Measurements from ENCODE around the gene KCNMA1. TPM values are rescaled to one million over a fixed set of nuclear protein-coding genes. Genes with fewer than 3 reads are reported as not detected.
A peak's percentile ranks its signal among the peaks of the same experiment; 100 is the strongest.
"Not testable (repeated sequence)": the region's sequence is repeated elsewhere in the genome, so short reads cannot be mapped to it uniquely, and the experiment has no call there.

KCNMA1 gene
- polyA plus RNA-seq, 1 donor: 19.6 TPM

DNA sequence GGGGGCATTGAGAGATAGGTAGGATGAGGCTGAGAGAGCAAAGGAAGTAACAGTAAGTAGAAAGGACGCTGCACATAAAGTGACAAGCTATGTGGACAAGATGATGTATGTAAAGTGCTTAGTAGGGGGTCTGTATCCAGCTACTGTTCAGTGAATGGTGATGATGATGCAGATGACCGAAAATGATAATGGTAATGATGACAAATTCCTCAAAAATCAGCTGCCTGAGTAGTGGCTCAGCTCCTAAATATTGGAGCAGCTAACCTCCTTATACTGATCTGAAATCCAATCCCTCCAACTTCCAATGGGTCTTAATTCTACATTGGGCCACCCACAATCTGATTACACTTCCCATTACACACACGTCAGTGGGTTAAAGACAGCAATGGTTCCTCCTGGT is 27.1 kb upstream of the KCNMA1 start:
- no peaks in the 10 kb centered on the region for H3K9me3 ChIP-seq (ENCODE audit: control insufficient read depth, low read depth, low read length)
- no peak for DNase-seq
- H3K4me3 ChIP-seq (ENCODE audit: low read length): no peak overlapping the region
- H3K27ac ChIP-seq (ENCODE audit: low read length): no peak overlapping the region
- H3K27me3 ChIP-seq (ENCODE audit: control insufficient read depth, insufficient read depth, low read length): no peaks in the 10 kb centered on the region
- WGBS (ENCODE audit: insufficient coverage, low lambda C conversion rate): 0% methylated on average over 1 of the region's 3 CpGs
- H3K4me1 ChIP-seq (ENCODE audit: control insufficient read depth, insufficient read depth, low read length): peaks cover 4% of the 10 kb centered on the region
- no peaks in the 10 kb centered on the region for H3K36me3 ChIP-seq (ENCODE audit: control insufficient read depth, insufficient read depth, low read length)

- Histone ChIP-seq H3K27me3 (ENCODE audit: control insufficient read depth, insufficient read depth, low read length) (no peaks in the 10 kb centered on the region), H3K4me1 (ENCODE audit: control insufficient read depth, insufficient read depth, low read length) (peaks cover 4% of the 10 kb centered on the region), H3K36me3 (ENCODE audit: control insufficient read depth, insufficient read depth, low read length) (no peaks in the 10 kb centered on the region), H3K4me3 (ENCODE audit: low read length) (no peak overlapping the region), H3K27ac (ENCODE audit: low read length) (peak overlapping the region; percentile 22), H3K9me3 (ENCODE audit: control insufficient read depth, low read depth, low read length) (no peaks in the 10 kb centered on the region)
- WGBS (ENCODE audit: insufficient coverage, low lambda C conversion rate): 10% methylated on average over 2 of the region's 2 CpGs
- peak in 1 of 2 donors; percentile 50 for DNase-seq
Observed at GRCh38 chr10:77664008-77664407, 26.4 kb upstream of the KCNMA1 start.

- Histone ChIP-seq H3K9me3 (ENCODE audit: control insufficient read depth, low read depth, low read length) (no peaks in the 10 kb centered on the region), H3K4me1 (ENCODE audit: control insufficient read depth, insufficient read depth, low read length) (peaks cover 4% of the 10 kb centered on the region), H3K36me3 (ENCODE audit: control insufficient read depth, insufficient read depth, low read length) (no peaks in the 10 kb centered on the region), H3K27me3 (ENCODE audit: control insufficient read depth, insufficient read depth, low read length) (no peaks in the 10 kb centered on the region), H3K4me3 (ENCODE audit: low read length) (no peak overlapping the region), H3K27ac (ENCODE audit: low read length) (no peak overlapping the region)
- no CpG with 5 or more reads among the region's 6 CpGs for WGBS (ENCODE audit: insufficient coverage, low lambda C conversion rate)
- no peak for DNase-seq
Observed at GRCh38 chr10:77661674-77662073, 24.1 kb upstream of the KCNMA1 start.

GRCh38 chr10:77661100-77661499 is 23.5 kb upstream of the KCNMA1 start:
- H3K36me3 ChIP-seq (ENCODE audit: control insufficient read depth, insufficient read depth, low read length): no peaks in the 10 kb centered on the region
- H3K4me1 ChIP-seq (ENCODE audit: control insufficient read depth, insufficient read depth, low read length): peaks cover 4% of the 10 kb centered on the region
- no peaks in the 10 kb centered on the region for H3K27me3 ChIP-seq (ENCODE audit: control insufficient read depth, insufficient read depth, low read length)
- H3K9me3 ChIP-seq (ENCODE audit: control insufficient read depth, low read depth, low read length): no peaks in the 10 kb centered on the region
- H3K27ac ChIP-seq (ENCODE audit: low read length): no peak overlapping the region
- H3K4me3 ChIP-seq (ENCODE audit: low read length): no peak overlapping the region
- no CpG with 5 or more reads among the region's 3 CpGs for WGBS (ENCODE audit: insufficient coverage, low lambda C conversion rate)
- DNase-seq: no peak

DNA sequence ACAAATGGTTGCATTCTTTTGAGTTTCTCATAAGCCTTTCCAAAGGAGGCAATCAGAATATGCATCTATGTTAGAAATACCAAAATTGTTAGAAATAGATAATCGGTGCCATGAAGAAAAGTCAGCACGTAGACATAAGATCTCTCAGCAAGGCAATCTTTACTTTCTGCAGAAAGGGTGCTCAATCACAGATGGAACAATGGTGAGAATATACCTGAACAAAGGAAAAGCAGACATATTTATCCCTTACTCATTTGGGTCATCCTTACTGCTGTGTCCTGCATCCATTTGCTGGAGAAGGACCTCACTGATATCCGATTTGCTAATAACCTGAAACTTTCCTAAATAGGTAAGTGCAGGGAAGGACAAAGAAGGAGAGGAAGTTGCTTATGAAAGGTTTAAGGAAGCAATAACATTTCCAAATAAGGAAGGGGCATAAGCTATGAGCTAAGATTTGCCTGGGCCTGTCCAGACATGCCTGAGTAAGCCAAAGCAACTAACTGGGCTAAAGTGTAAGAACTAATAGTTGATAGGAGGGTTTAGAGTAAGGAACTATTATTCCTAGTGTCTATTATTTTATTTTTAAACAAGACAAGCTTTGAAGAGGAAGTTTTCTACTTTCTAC is 21.6 kb upstream of the KCNMA1 start:
- WGBS (ENCODE audit: insufficient coverage, low lambda C conversion rate): no CpG with 5 or more reads among the region's 3 CpGs
- H3K27ac ChIP-seq (ENCODE audit: low read length); H3K4me1 ChIP-seq (ENCODE audit: control insufficient read depth, insufficient read depth, low read length); DNase-seq; H3K9me3 ChIP-seq (ENCODE audit: control insufficient read depth, low read depth, low read length); H3K36me3 ChIP-seq (ENCODE audit: control insufficient read depth, insufficient read depth, low read length); H3K27me3 ChIP-seq (ENCODE audit: control insufficient read depth, insufficient read depth, low read length); H3K4me3 ChIP-seq (ENCODE audit: low read length): not testable (repeated sequence)

GRCh38 chr10:77653210-77653609 is 15.6 kb upstream of the KCNMA1 start:
- DNase-seq: no peak
- no peak overlapping the region for H3K4me3 ChIP-seq (ENCODE audit: low read length)
- H3K36me3 ChIP-seq (ENCODE audit: control insufficient read depth, insufficient read depth, low read length): no peaks in the 10 kb centered on the region
- no peak overlapping the region for H3K27ac ChIP-seq (ENCODE audit: low read length)
- H3K27me3 ChIP-seq (ENCODE audit: control insufficient read depth, insufficient read depth, low read length): no peaks in the 10 kb centered on the region
- H3K4me1 ChIP-seq (ENCODE audit: control insufficient read depth, insufficient read depth, low read length): peaks cover 23% of the 10 kb centered on the region
- H3K9me3 ChIP-seq (ENCODE audit: control insufficient read depth, low read depth, low read length): peaks cover 3% of the 10 kb centered on the region

DNA sequence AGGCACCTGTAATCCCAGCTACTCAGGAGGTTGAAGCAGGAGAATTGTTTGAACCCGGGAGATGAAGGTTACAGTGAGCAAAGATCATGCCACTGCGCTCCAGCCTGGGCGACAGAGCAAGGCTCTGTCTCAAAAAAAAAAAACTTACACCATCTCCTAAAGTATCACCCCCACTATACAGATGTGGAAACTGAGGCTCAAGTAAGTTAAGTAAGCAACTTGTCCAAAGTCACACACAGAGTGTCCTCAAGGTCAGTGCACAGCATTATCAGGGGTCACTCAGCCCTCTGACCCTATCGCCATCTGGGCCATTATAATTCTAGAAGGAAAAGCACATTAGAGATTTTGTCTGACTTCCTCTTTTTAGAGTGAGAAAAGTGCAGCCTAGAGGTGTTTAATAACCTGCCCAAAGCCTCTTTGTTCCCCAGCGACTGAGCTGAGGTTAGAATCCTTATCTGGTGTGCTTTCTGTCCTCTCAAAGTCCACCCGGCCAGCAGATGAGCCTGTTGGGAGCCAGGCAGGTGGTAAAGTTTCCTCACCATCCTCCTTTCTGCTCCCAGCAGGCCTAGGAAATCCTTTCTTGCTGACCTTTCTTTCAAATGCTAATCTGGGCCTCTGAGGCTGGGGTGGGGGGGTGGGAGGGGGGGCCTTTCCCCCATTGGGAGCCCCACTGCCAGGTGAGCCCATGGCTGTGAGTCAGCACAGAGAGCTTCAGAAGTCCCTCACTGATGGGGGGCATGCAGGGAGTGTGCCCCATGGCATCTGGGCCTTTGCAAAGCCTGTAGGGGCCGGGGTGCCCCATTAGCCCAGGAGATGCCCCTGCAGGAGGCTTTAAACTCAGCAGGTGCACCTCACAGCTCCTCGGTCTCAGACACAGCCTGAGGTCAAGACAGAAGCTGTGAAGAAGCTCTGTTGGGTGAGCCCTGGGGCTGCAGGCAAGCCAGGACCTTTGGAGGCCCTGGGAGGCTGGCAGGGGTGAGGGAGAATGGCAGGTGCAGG is 12.0 kb upstream of the KCNMA1 start:
- H3K27ac ChIP-seq (ENCODE audit: low read length): peak overlapping the region; percentile 90
- peaks cover 27% of the 10 kb centered on the region for H3K4me1 ChIP-seq (ENCODE audit: control insufficient read depth, insufficient read depth, low read length)
- H3K9me3 ChIP-seq (ENCODE audit: control insufficient read depth, low read depth, low read length): peaks cover 3% of the 10 kb centered on the region
- no CpG with 5 or more reads among the region's 8 CpGs for WGBS (ENCODE audit: insufficient coverage, low lambda C conversion rate)
- H3K36me3 ChIP-seq (ENCODE audit: control insufficient read depth, insufficient read depth, low read length): no peaks in the 10 kb centered on the region
- H3K27me3 ChIP-seq (ENCODE audit: control insufficient read depth, insufficient read depth, low read length): no peaks in the 10 kb centered on the region
- H3K4me3 ChIP-seq (ENCODE audit: low read length): no peak overlapping the region
- DNase-seq: peak; percentile 82 to 90

- Histone ChIP-seq H3K27me3 (ENCODE audit: control insufficient read depth, insufficient read depth, low read length) (no peaks in the 10 kb centered on the region), H3K4me1 (ENCODE audit: control insufficient read depth, insufficient read depth, low read length) (peaks cover 27% of the 10 kb centered on the region), H3K4me3 (ENCODE audit: low read length) (no peak overlapping the region), H3K9me3 (ENCODE audit: control insufficient read depth, low read depth, low read length) (no peaks in the 10 kb centered on the region), H3K36me3 (ENCODE audit: control insufficient read depth, insufficient read depth, low read length) (no peaks in the 10 kb centered on the region), H3K27ac (ENCODE audit: low read length) (peak overlapping the region; percentile 38)
- DNase-seq: peak in 1 of 2 donors; percentile 59
- WGBS (ENCODE audit: insufficient coverage, low lambda C conversion rate): no CpG with 5 or more reads among the region's 1 CpG
Observed at GRCh38 chr10:77648472-77648871, 10.9 kb upstream of the KCNMA1 start.

- Histone ChIP-seq H3K27ac (ENCODE audit: low read length) (no peak overlapping the region), H3K4me3 (ENCODE audit: low read length) (no peak overlapping the region), H3K4me1 (ENCODE audit: control insufficient read depth, insufficient read depth, low read length) (peaks cover 27% of the 10 kb centered on the region), H3K9me3 (ENCODE audit: control insufficient read depth, low read depth, low read length) (no peaks in the 10 kb centered on the region), H3K27me3 (ENCODE audit: control insufficient read depth, insufficient read depth, low read length) (no peaks in the 10 kb centered on the region), H3K36me3 (ENCODE audit: control insufficient read depth, insufficient read depth, low read length) (no peaks in the 10 kb centered on the region)
- no peak for DNase-seq
- 100% methylated on average over 1 of the region's 4 CpGs for whole genome bisulfite sequencing (ENCODE audit: insufficient coverage, low lambda C conversion rate)
Observed at GRCh38 chr10:77647543-77648293, 10.1 kb upstream of the KCNMA1 start.

DNA sequence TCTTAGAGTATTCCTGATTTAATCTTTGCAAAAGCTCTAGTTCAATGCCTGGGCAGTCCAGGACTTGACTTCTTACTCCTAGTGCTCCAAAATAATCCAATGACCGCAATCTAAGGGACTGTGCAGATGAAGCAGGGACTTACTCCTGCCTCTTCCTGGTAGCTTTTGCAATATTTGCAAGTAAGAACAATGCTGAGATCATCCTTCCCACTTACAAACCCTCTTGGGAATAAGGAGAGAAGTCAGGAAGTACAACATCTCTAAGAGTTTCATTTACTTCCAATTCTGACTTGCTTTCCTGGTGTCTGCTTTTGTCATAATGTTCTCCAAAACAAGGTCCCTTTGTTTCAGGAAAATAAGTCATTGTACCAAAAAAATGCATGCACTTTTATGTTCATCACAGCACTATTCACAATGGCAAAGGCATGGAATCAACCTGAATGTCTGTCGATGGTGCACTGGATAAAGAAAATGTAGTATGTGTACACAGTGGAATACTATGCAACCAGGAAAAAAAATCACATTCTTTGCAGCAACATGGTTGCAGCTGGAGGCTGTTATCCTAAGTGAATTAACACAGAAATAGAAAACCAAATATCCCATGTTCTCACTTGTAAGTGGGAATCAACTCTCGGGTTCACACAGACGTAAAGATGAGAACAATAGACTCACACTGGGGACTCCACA is 7.1 kb upstream of the KCNMA1 start:
- H3K4me1 ChIP-seq (ENCODE audit: control insufficient read depth, insufficient read depth, low read length): peaks cover 18% of the 10 kb centered on the region
- H3K9me3 ChIP-seq (ENCODE audit: control insufficient read depth, low read depth, low read length): no peaks in the 10 kb centered on the region
- no peak overlapping the region for H3K4me3 ChIP-seq (ENCODE audit: low read length)
- DNase-seq: no peak
- WGBS (ENCODE audit: insufficient coverage, low lambda C conversion rate): no CpG with 5 or more reads among the region's 4 CpGs
- no peak overlapping the region for H3K27ac ChIP-seq (ENCODE audit: low read length)
- H3K36me3 ChIP-seq (ENCODE audit: control insufficient read depth, insufficient read depth, low read length): no peaks in the 10 kb centered on the region
- H3K27me3 ChIP-seq (ENCODE audit: control insufficient read depth, insufficient read depth, low read length): peaks cover 14% of the 10 kb centered on the region
